Activated T-cell treated with anti-CD3 and anti-CD28 coated beads for 1 hour (primary cell): ENCODE measurements around the gene MED26.
"Not testable (repeated sequence)": the region's sequence is repeated elsewhere in the genome, so short reads cannot be mapped to it uniquely, and the experiment has no call there.

Experiments
- DNase-seq: peaks from one replicate; pipeline ENCODE4 v3.0.0-alpha.2; 2020; ENCODE audit warnings: low read depth

The MED26 gene

GRCh38 chr19:16628183-16628983 lies at the start of gene MED26:
Gene MED26 (minus strand): TSS chr19:16628204. CDS start chr19:16627943, 261 bp downstream.
- DNase-seq, result peak; percentile 95

- DNase-seq, result no peak
Observed at GRCh38 chr19:16677055-16677454, 49.1 kb upstream of the MED26 start.

GRCh38 chr19:16676101-16676798 lies 48.2 kb upstream of the MED26 start:
- DNase-seq, result no peak

- DNase-seq, result not testable (repeated sequence)
Observed at GRCh38 chr19:16673839-16674238, 45.8 kb upstream of the MED26 start.

GRCh38 chr19:16673231-16673630 lies 45.2 kb upstream of the MED26 start:
- DNase-seq, result no peak

GRCh38 chr19:16671652-16672274 lies 43.8 kb upstream of the MED26 start:
- no peak for DNase-seq

- no peak for DNase-seq
Observed at GRCh38 chr19:16670291-16670690, 42.3 kb upstream of the MED26 start.

GRCh38 chr19:16668702-16669101 lies 40.7 kb upstream of the MED26 start:
- not testable (repeated sequence) for DNase-seq

- no peak for DNase-seq
Observed at GRCh38 chr19:16668176-16668575, 40.2 kb upstream of the MED26 start.

GRCh38 chr19:16661480-16662034 lies 33.6 kb upstream of the MED26 start:
- no peak for DNase-seq

GRCh38 chr19:16660763-16661479 lies 32.9 kb upstream of the MED26 start, which contains the start of gene TMEM38A:
Gene TMEM38A (plus strand): TSS chr19:16661139. CDS start chr19:16661218, 79 bp downstream.
- peak; percentile 19 for DNase-seq

GRCh38 chr19:16659832-16660708 lies 32.1 kb upstream of the MED26 start, which contains the start of gene SMIM7:
Gene SMIM7 (minus strand): TSS chr19:16660144. CDS start chr19:16660110, 34 bp downstream.
- peak; percentile 98 for DNase-seq

- DNase-seq, result no peak
Observed at GRCh38 chr19:16659464-16659831, 31.4 kb upstream of the MED26 start.

GRCh38 chr19:16657384-16657783 lies 29.4 kb upstream of the MED26 start:
- no peak for DNase-seq

GRCh38 chr19:16655727-16656126 lies 27.7 kb upstream of the MED26 start:
- no peak for DNase-seq

GRCh38 chr19:16654627-16655026 lies 26.6 kb upstream of the MED26 start:
- DNase-seq, result no peak

- no peak for DNase-seq
Observed at GRCh38 chr19:16654140-16654539, 26.1 kb upstream of the MED26 start.

- no peak for DNase-seq
Observed at GRCh38 chr19:16652854-16653253, 24.9 kb upstream of the MED26 start.

GRCh38 chr19:16651421-16652188 lies 23.6 kb upstream of the MED26 start:
- not testable (repeated sequence) for DNase-seq

- no peak for DNase-seq
Observed at GRCh38 chr19:16650821-16651220, 22.8 kb upstream of the MED26 start.
